NB4 (cell line): ENCODE data around the gene RAB34.

Experiments used
- CTCF ChIP-seq: IDR thresholded peaks from one replicate; pipeline ENCODE4 v1.5.1; 2012; ENCODE audit warnings: low read depth, low read length
- POLR2A ChIP-seq: IDR thresholded peaks from 2 replicates; pipeline ENCODE4 v1.6.1; 2011; ENCODE audit warnings: mild to moderate bottlenecking; ENCODE audit not compliant: insufficient read length; ENCODE audit errors: extremely low read depth

GRCh38 chr17:28758411-28759121, 40.9 kb upstream of the RAB34 start:
- TF ChIP-seq CTCF (no peak), POLR2A (no peak)
